ENCODE data around the gene MRPL14.

DNA sequence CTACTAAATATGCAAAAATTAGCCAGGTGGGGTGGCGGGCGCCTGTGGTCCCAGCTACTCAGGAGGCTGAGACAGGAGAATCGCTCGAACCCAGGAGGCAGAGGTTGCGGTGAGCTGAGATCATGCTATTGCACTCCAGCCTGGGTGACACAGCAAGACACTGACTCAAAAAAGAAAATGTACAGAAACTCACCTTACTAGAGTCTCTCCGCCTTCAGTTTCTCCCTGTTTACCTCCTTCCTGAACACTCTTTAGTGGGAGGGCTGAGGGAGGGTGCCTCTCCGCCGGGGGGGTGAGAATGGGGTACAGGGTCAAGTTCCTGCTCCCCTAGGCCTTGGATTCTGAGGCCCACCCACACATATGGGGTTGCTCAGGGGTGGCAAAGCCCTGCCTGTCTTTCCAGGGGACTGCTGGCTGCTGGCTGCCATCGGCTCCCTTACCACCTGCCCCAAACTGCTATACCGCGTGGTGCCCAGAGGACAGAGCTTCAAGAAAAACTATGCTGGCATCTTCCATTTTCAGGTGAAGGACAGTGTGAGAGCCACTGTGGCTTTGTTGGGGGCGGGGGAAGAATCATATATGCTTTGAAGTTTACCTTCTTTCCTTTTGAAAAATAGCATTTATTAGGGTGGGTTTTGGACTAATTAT lies 44.8 kb upstream of the MRPL14 start:
- TF ChIP-seq, protein P1, sequence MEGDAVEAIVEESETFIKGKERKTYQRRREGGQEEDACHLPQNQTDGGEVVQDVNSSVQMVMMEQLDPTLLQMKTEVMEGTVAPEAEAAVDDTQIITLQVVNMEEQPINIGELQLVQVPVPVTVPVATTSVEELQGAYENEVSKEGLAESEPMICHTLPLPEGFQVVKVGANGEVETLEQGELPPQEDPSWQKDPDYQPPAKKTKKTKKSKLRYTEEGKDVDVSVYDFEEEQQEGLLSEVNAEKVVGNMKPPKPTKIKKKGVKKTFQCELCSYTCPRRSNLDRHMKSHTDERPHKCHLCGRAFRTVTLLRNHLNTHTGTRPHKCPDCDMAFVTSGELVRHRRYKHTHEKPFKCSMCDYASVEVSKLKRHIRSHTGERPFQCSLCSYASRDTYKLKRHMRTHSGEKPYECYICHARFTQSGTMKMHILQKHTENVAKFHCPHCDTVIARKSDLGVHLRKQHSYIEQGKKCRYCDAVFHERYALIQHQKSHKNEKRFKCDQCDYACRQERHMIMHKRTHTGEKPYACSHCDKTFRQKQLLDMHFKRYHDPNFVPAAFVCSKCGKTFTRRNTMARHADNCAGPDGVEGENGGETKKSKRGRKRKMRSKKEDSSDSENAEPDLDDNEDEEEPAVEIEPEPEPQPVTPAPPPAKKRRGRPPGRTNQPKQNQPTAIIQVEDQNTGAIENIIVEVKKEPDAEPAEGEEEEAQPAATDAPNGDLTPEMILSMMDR (IDR thresholded peaks at IDR 0.05) = no peak
- no peak for TF ChIP-seq ZFX (IDR thresholded peaks at IDR 0.05; ENCODE audit: borderline replicate concordance)
